NB4 (cell line): Measurements from ENCODE around the gene PKNOX2.

ENCODE experiments used
- DNase-seq: peaks from one replicate; pipeline ENCODE4 v3.0.0; 2010; ENCODE audit warnings: low read depth
- H3K4me3 ChIP-seq: one replicate; pipeline ENCODE4 v1.5.1; 2011; ENCODE audit warnings: mild to moderate bottlenecking, low read depth, low read length, moderate library complexity
- MYC ChIP-seq: IDR thresholded peaks from 2 replicates; pipeline ENCODE4 v1.6.1; 2011; ENCODE audit warnings: low read depth, low read length
- POLR2A ChIP-seq: IDR thresholded peaks from 2 replicates; pipeline ENCODE4 v1.6.1; 2011; ENCODE audit warnings: mild to moderate bottlenecking; ENCODE audit not compliant: insufficient read length; ENCODE audit errors: extremely low read depth
- TF ChIP-seq, protein P1 (sequence below): IDR thresholded peaks from 2 replicates; pipeline ENCODE4 v1.6.1; 2011; ENCODE audit warnings: low read depth, low read length
- TF ChIP-seq, protein P2 (sequence below): IDR thresholded peaks from one replicate; pipeline ENCODE4 v1.5.1; 2012; ENCODE audit warnings: low read depth, low read length

Gene PKNOX2

DNA sequence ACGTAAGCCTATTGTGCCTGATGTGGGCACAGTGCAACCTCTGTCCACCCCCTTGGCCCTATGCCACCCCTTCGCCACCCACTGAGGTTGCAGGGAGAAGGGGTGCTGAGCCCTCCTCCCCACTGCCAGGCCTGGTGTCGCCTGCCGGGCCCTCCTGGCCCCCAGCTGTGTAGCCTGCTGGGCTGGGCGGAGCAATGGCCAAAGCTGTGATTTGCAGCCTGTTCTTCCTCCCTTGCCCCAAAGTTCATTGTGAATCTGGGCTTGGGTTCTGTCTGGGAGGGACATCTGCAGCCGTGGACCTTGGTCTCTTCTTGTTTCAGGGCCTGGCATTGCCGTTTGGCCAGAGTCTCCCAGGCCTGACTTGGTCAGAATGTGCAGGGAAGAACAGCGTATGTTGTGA lies 121.9 kb downstream of the PKNOX2 start:
- DNase-seq, result no peak
- H3K4me3 ChIP-seq, result no peak overlapping the region
- TF ChIP-seq, protein P1, sequence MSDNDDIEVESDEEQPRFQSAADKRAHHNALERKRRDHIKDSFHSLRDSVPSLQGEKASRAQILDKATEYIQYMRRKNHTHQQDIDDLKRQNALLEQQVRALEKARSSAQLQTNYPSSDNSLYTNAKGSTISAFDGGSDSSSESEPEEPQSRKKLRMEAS, result no peak
- TF ChIP-seq MYC (no peak), POLR2A (no peak)
- TF ChIP-seq, protein P2, sequence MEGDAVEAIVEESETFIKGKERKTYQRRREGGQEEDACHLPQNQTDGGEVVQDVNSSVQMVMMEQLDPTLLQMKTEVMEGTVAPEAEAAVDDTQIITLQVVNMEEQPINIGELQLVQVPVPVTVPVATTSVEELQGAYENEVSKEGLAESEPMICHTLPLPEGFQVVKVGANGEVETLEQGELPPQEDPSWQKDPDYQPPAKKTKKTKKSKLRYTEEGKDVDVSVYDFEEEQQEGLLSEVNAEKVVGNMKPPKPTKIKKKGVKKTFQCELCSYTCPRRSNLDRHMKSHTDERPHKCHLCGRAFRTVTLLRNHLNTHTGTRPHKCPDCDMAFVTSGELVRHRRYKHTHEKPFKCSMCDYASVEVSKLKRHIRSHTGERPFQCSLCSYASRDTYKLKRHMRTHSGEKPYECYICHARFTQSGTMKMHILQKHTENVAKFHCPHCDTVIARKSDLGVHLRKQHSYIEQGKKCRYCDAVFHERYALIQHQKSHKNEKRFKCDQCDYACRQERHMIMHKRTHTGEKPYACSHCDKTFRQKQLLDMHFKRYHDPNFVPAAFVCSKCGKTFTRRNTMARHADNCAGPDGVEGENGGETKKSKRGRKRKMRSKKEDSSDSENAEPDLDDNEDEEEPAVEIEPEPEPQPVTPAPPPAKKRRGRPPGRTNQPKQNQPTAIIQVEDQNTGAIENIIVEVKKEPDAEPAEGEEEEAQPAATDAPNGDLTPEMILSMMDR, result no peak

DNA sequence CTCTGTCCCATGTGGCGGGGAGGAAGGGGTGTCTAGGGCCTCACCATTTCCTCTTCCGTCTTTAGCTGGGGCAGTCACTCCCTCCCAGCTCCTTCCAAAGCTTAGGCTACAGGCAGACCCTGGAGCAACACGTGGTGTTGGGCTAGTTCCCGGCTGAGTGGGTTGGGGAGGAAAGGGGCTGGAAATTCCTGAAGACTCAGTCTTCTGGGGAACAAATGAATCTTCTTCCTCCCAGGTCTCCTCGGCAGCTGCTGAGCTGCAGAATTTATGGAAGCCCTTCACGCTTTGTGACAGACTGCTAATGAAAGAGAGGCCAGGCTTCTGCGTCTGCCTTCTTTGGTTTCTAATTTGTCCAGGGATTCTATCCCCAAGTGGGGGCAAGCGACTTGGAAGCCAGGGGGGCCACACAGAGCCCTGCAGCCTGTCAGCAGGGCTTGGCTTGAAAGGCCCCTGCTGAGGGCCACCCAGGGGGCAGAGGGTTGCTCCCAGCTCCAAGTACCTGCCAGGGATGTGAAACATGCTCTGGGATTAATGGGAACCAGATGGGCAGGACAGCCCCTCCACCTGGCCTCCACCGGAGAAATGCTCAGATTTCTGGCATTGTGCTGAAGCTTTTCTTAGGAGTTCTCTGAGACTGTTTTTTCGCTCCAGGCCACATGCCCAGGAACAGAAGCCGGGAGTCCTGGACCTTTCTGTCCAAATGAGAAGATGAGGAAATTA lies 123.1 kb downstream of the PKNOX2 start:
- DNase-seq, result no peak
- no peak overlapping the region for H3K4me3 ChIP-seq
- TF ChIP-seq MYC (no peak), POLR2A (no peak)
- TF ChIP-seq, protein P2, result no peak
- TF ChIP-seq, protein P1, result no peak

DNA sequence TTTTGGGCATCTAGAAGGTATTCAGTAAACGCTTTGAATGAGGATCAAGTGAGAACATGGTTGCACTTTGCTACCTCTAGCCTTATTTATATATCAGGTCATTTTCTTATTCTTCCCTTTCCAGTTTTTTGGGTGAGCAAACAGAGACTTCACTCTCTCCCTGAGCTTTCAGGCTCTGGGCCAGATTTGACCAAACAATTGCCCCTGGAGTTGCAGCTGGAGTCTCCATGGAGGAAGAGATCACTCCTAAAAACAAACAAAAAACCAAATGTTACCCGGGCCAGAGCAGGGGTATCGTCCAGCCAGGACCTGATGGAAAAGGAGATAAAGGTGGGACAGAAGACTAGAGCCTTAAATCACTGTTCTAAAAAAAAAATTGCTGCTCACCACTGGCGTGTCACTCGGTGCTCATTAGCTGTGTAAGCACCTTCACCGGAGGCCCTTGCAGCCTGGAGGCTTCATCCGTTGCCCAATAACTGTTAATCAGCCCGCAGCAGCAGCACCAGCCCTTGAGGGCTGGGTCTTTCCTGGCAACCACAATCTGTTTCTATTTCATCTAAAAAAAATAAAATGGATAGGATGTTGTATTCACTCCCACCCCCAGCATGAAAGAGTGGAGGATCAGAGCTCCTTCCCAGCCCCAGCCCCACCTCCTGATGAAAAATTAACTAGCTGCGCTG lies 125.0 kb downstream of the PKNOX2 start:
- no peak for DNase-seq
- TF ChIP-seq POLR2A (no peak), MYC (no peak)
- TF ChIP-seq, protein P2, result no peak
- H3K4me3 ChIP-seq, result no peak overlapping the region

DNA sequence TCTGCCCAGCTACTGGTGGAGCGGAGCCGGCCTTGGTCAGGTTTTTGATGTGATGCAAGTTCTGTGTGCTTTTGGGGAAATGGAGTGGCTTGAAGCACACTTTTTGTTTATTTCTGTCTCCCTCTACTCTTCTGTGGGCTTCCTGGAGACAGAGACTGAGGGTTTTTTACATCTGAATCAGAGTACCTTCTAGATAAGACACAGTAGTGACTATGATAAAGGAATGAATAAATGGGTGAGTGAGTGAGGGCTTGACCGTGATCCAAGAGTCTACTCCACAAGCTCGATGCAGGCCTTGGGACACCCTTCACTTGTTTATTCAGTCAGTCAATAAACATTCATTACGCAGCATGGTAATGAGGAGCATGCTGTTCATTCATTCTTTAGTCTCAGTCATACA lies 125.7 kb downstream of the PKNOX2 start:
- TF ChIP-seq POLR2A (no peak), MYC (no peak)
- TF ChIP-seq, protein P2, result no peak
- TF ChIP-seq, protein P1, result no peak
- no peak for DNase-seq
- no peak overlapping the region for H3K4me3 ChIP-seq

DNA sequence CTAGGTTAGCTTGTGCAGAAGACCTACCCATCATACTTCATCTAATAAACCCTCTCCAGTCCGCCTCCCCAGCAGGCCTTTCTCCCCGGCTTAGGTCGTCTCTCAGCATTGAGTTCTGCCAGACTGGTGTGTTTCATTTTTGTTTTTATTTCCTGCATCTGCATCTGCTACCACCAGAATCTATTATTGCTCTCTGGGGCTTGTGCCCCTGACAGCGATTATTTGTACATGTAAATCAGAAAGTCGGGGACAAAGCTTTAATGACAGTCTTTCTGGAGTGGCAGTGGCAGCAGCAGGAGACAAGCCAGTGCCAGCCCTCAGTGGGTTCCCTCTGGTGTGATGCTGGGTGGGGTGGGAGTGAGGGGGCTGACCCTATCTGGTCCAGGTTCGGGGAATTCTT lies 127.5 kb downstream of the PKNOX2 start:
- no peak overlapping the region for H3K4me3 ChIP-seq
- no peak for DNase-seq
- no peak for TF ChIP-seq POLR2A
- no peak for TF ChIP-seq MYC
- TF ChIP-seq, protein P2, result no peak
- TF ChIP-seq, protein P1, result no peak
